Loucy (cell line): Measurements from ENCODE around the gene DDX31.

ENCODE experiments used
- H2AFZ ChIP-seq: fragments of 200-600 bp; sonication (generic); 2 replicates; pipeline ENCODE4 v1.6.0; 2016; ENCODE audit warnings: antibody characterized with exemption, mild to moderate bottlenecking, low read length, moderate library complexity
- H3F3A ChIP-seq: fragments of 200-600 bp; 2 replicates; pipeline ENCODE4 v1.6.0; 2016; ENCODE audit warnings: antibody characterized with exemption, low read depth, mild to moderate bottlenecking
- H3K27me3 ChIP-seq: fragments of 200-600 bp; sonication (generic); 2 replicates; pipeline ENCODE4 v1.6.1; 2014; ENCODE audit warnings: low read length, mild to moderate bottlenecking; ENCODE audit not compliant: insufficient read depth, poor library complexity, severe bottlenecking
- H3K36me3 ChIP-seq: fragments of 200-600 bp; sonication (generic); 2 replicates; pipeline ENCODE4 v1.6.1; 2016; ENCODE audit warnings: low read length; ENCODE audit not compliant: insufficient read depth
- H3K4me1 ChIP-seq: fragments of 200-600 bp; sonication (generic); 2 replicates; pipeline ENCODE4 v1.5.1; 2014; ENCODE audit warnings: low read length, mild to moderate bottlenecking; ENCODE audit not compliant: insufficient read depth, poor library complexity, severe bottlenecking
- H3K4me2 ChIP-seq: fragments of 200-600 bp; sonication (generic); 2 replicates; pipeline ENCODE4 v1.6.0; 2014; ENCODE audit warnings: antibody characterized with exemption, low read length, low read depth, mild to moderate bottlenecking; ENCODE audit not compliant: poor library complexity, severe bottlenecking
- H3K4me3 ChIP-seq: fragments of 200-600 bp; sonication (generic); 2 replicates; pipeline ENCODE4 v1.5.1; 2014; ENCODE audit warnings: low read length, mild to moderate bottlenecking, mixed read lengths; ENCODE audit not compliant: poor library complexity, severe bottlenecking
- H3K79me2 ChIP-seq: fragments of 200-600 bp; sonication (generic); 2 replicates; pipeline ENCODE4 v1.6.1; 2014; ENCODE audit warnings: low read length; ENCODE audit not compliant: insufficient read depth
- H3K9ac ChIP-seq: fragments of 200-600 bp; sonication (generic); 2 replicates; pipeline ENCODE4 v1.6.0; 2014; ENCODE audit warnings: mild to moderate bottlenecking, low read depth, low read length, moderate library complexity; ENCODE audit not compliant: poor library complexity, severe bottlenecking
- H3K9me2 ChIP-seq: fragments of 200-600 bp; sonication (generic); replicated peaks from 2 replicates; pipeline ENCODE4 v1.6.1; 2016; ENCODE audit warnings: low read depth, low read length, mixed read lengths
- H3K9me3 ChIP-seq: fragments of 200-600 bp; sonication (generic); 2 replicates; pipeline ENCODE4 v1.6.1; 2014; ENCODE audit warnings: mild to moderate bottlenecking, antibody characterized with exemption, low read length, low read depth; ENCODE audit not compliant: insufficient read depth
- H4K20me1 ChIP-seq: fragments of 200-600 bp; sonication (generic); 2 replicates; pipeline ENCODE4 v1.6.0; 2014; ENCODE audit warnings: antibody characterized with exemption, low read length, mild to moderate bottlenecking; ENCODE audit not compliant: insufficient read depth, poor library complexity, severe bottlenecking
- CTCF ChIP-seq: fragments of 200-600 bp; sonication (generic); conservative IDR thresholded peaks from 2 replicates; pipeline ENCODE4 v1.5.1; 2014; ENCODE audit warnings: mild to moderate bottlenecking, antibody characterized with exemption, low read length
- EZH2phosphoT487 ChIP-seq: fragments of 200-600 bp; IDR thresholded peaks from 2 replicates; pipeline ENCODE4 v1.6.1; 2018; ENCODE audit warnings: antibody characterized with exemption, mild to moderate bottlenecking, moderate library complexity, borderline replicate concordance

DDX31 gene

GRCh38 chr9:132647355-132647754, 22.4 kb downstream of the DDX31 start:
- H3K27me3 ChIP-seq, result no peaks in the 10 kb centered on the region
- no peak overlapping the region for H3K4me2 ChIP-seq
- no peak for TF ChIP-seq EZH2phosphoT487
- no peak for TF ChIP-seq CTCF
- no peaks in the 10 kb centered on the region for H3K9me3 ChIP-seq
- no peaks in the 10 kb centered on the region for H3F3A ChIP-seq
- peaks cover 84% of the 10 kb centered on the region; the same call in 1 of the 2 replicates for H3K36me3 ChIP-seq
- H3K9ac ChIP-seq, result no peak overlapping the region
- H3K4me1 ChIP-seq, result no peaks in the 10 kb centered on the region
- no peaks in the 10 kb centered on the region for H3K79me2 ChIP-seq
- no peak overlapping the region for H3K4me3 ChIP-seq
- no peak overlapping the region for H2AFZ ChIP-seq
- no peaks in the 10 kb centered on the region for H4K20me1 ChIP-seq
- no peaks in the 10 kb centered on the region for H3K9me2 ChIP-seq

- peaks cover 87% of the 10 kb centered on the region; the same call in 1 of the 2 replicates for H3K36me3 ChIP-seq
- H3K4me3 ChIP-seq, result no peak overlapping the region
- H3F3A ChIP-seq, result no peaks in the 10 kb centered on the region
- no peak overlapping the region for H3K4me2 ChIP-seq
- no peak overlapping the region for H2AFZ ChIP-seq
- no peaks in the 10 kb centered on the region for H4K20me1 ChIP-seq
- no peaks in the 10 kb centered on the region for H3K9me3 ChIP-seq
- no peak overlapping the region for H3K9ac ChIP-seq
- no peak for TF ChIP-seq CTCF
- TF ChIP-seq EZH2phosphoT487, result no peak
- H3K9me2 ChIP-seq, result no peaks in the 10 kb centered on the region
- H3K79me2 ChIP-seq, result no peaks in the 10 kb centered on the region
- no peaks in the 10 kb centered on the region for H3K27me3 ChIP-seq
- no peaks in the 10 kb centered on the region for H3K4me1 ChIP-seq
Measured at GRCh38 chr9:132646726-132647125, 23.1 kb downstream of the DDX31 start.

- Histone ChIP-seq H3F3A (no peaks in the 10 kb centered on the region), H3K9ac (no peak overlapping the region), H2AFZ (no peak overlapping the region), H3K4me3 (no peak overlapping the region), H3K79me2 (no peaks in the 10 kb centered on the region), H3K36me3 (peaks cover 89% of the 10 kb centered on the region; the same call in 1 of the 2 replicates), H3K9me2 (no peaks in the 10 kb centered on the region), H3K9me3 (no peaks in the 10 kb centered on the region), H4K20me1 (no peaks in the 10 kb centered on the region), H3K27me3 (no peaks in the 10 kb centered on the region), H3K4me2 (no peak overlapping the region), H3K4me1 (no peaks in the 10 kb centered on the region)
- TF ChIP-seq EZH2phosphoT487, result no peak
- TF ChIP-seq CTCF, result no peak
Measured at GRCh38 chr9:132645711-132646110, 24.1 kb downstream of the DDX31 start.
